Peyer's patch (tissue), 4 donors: ENCODE results near the gene B3GNT7.

ENCODE experiments used
- CTCF ChIP-seq, 6 experiments: fragments of 450-650 bp in 4 of 6; fragments of 200-600 bp in 2 of 6; sonication (generic) in 1 of 6; IDR thresholded peaks; one replicate each; pipeline ENCODE4 v1.5.1; 2017 to 2019; ENCODE audit warnings: antibody characterized with exemption in 6 of 6, mild to moderate bottlenecking in 3 of 6, moderate library complexity in 1 of 6
- POLR2A ChIP-seq, 2 donors: fragments of 450-650 bp; IDR thresholded peaks; one replicate each; pipeline ENCODE4 v1.5.1; 2017; ENCODE audit warnings: antibody characterized with exemption in 2 of 2, mild to moderate bottlenecking in 2 of 2, moderate library complexity in 2 of 2

DNA sequence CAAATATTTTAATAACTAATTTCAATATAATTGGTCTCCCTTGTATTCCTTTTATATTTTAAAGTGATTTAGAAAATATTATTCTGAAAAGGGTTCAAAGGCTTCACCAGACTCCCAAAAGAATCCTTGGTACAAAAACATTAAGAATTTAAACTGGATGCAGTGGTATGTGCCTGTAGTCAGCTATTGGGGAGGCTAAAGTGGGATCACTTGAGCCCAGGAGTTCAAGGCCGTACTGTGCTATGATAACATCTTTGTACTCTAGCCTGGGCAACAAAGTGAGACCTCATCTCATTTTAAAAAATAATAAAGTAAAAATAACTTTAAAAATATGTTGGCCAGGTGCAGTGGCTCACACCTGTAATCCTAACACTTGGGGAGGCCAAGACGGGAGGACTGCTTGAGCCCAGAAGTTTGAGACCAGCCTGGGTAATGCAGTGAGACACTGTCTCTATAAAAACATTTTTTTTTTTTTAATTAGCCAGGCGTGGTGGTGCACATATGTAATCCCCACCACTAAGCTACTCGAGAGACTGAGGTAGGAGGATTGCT, 54.1 kb downstream of the B3GNT7 start:
- TF ChIP-seq CTCF (IDR thresholded peaks at IDR 0.05), result no peak
- no peak for TF ChIP-seq POLR2A (IDR thresholded peaks at IDR 0.05)
